ENCODE results near the gene DGKI.

- TF ChIP-seq CTCF (IDR thresholded peaks at IDR 0.05; ENCODE audit: low read length), result no peak
- TF ChIP-seq EZH2 (IDR thresholded peaks at IDR 0.05; ENCODE audit: borderline replicate concordance, low read length), result no peak
Observed at GRCh38 chr7:137642472-137642871, 204.3 kb downstream of the DGKI start.
